22Rv1 (cell line): ENCODE measurements around the gene DDX11.
"Not testable (repeated sequence)": the region's sequence is repeated elsewhere in the genome, so short reads cannot be mapped to it uniquely, and the experiment has no call there.

Experiments used
- H3K27ac ChIP-seq: fragments of 450-650 bp; 2 replicates; pipeline ENCODE4 v1.5.1; 2017
- ZFX ChIP-seq: fragments of 450-650 bp; IDR thresholded peaks from 2 replicates; pipeline ENCODE4 v1.6.1; 2017; ENCODE audit warnings: antibody characterized with exemption, borderline replicate concordance
- TF ChIP-seq, protein P1 (sequence below): fragments of 450-650 bp; IDR thresholded peaks from 2 replicates; pipeline ENCODE4 v1.5.1; 2017; ENCODE audit warnings: mild to moderate bottlenecking

The DDX11 gene

DNA sequence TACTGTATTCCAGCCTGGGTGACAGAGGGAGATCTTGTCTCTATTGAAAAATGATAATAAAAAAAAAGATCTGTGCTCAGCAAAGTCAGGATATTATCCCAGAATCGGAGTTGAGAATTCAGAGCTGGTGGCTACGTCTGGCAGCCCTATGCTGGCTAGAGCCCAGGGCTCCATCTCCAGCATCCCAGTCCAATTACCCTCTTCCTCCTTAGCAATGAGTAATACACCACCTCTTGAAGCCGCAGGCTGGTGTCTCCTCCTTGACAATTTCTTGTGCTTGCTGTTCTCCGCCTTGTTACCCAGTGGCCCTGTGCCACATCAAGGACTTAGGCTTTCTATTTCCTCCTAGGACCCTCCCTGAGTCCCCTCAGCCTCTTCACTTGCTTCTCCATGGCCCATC is 38.4 kb upstream of the DDX11 start:
- no peak overlapping the region for H3K27ac ChIP-seq
- TF ChIP-seq ZFX: no peak
- TF ChIP-seq, protein P1, sequence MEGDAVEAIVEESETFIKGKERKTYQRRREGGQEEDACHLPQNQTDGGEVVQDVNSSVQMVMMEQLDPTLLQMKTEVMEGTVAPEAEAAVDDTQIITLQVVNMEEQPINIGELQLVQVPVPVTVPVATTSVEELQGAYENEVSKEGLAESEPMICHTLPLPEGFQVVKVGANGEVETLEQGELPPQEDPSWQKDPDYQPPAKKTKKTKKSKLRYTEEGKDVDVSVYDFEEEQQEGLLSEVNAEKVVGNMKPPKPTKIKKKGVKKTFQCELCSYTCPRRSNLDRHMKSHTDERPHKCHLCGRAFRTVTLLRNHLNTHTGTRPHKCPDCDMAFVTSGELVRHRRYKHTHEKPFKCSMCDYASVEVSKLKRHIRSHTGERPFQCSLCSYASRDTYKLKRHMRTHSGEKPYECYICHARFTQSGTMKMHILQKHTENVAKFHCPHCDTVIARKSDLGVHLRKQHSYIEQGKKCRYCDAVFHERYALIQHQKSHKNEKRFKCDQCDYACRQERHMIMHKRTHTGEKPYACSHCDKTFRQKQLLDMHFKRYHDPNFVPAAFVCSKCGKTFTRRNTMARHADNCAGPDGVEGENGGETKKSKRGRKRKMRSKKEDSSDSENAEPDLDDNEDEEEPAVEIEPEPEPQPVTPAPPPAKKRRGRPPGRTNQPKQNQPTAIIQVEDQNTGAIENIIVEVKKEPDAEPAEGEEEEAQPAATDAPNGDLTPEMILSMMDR: no peak

DNA sequence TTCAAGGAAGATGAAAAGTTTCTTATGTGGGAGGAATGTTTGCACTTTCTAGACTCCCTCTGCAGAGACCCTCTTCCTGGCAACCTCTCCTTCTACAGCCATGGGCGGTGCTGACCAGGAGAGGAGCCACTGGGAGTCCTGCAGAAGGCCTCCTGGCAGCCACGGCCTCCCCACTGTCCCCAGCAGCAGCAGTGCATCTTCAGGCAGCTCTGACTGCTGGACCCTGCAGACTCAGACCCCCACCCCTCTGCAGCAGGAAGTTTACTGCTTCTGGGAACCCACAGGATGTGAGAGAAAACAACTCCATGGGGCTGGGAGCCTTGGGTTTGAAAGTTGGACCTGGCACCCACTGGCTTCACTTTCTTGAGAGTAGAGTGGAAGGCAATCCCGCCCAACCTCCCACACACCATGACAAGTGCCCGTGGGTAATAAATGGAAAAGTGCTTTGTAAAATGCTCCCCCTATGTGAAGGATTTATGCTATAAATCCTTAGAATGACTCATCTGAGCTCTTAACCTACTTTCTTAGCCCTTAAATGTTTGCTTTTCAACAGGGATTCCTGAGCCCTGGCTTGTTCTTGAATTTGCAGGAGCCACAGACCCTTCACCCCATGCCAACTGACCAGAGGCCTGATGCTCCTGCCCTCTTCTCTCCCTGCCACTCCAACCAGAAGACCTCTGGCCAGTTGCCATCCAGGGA is 37.5 kb upstream of the DDX11 start:
- no peak overlapping the region for H3K27ac ChIP-seq
- TF ChIP-seq, protein P1: no peak
- no peak for TF ChIP-seq ZFX

DNA sequence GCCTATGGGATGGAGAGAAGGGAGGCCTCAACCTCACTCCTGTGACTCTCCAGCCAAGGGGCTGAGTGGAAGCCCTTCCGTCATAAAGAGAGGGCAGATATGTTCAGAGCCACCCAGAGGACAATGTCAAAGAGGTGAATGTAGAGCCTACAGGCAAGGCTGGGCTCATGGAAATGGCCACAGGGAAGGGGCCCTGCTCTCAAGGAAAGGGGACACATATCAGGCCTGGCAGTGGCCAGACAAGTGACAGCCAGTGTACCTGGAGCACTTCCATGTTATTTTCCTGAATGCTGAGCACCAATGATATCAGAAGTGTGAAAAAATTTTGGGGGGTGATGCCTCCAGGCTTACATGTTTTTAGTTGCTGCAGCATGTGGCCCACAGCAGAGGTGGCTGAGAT is 36.6 kb upstream of the DDX11 start:
- H3K27ac ChIP-seq: no peak overlapping the region
- TF ChIP-seq ZFX: no peak
- TF ChIP-seq, protein P1: no peak

DNA sequence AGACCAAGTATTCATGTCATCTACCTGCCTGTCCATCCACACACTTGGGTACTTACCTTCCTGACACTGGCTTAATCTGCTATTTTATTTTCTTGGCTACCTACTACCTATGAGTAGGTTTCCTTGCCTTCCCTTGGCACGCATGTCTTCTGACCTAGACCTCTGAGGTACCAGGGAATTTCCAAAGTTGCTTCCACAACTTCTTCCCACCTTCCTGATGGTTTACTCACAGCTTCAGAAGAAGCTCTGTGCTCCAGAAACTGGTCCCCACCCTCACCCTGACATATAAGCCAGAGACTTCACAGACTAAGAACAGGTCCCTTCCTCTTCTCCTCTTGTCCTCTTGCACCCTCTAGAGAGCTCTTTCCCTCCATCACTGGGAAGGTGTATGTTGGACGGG is 35.7 kb upstream of the DDX11 start:
- no peak for TF ChIP-seq ZFX
- TF ChIP-seq, protein P1: no peak

DNA sequence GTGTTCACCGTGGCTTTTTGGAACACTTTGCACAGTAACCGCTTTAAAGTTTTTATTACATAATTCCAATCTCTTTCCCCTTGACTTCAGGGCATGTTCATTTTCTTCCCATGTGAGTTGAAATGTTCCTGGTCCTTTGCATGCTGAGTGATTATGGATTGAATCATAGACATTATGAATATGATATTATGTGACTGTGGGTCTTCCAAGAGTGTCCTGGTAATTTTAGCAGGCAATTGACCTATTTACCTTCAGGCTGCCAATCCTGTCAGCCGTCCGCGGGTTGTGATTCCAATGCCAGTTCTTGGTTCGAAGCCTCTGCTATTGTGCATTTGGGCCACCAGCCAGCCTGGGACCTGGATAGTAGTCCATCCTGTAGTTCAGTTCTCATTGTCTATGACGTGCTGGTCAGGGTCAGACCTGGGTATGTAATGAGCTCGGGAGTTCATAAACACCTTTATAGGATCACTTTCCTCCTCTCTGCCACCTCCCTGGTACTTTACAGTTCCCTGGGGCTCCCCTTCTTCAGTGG is 32.6 kb upstream of the DDX11 start:
- TF ChIP-seq, protein P1: no peak
- no peak for TF ChIP-seq ZFX
- H3K27ac ChIP-seq: no peak overlapping the region

More for the DNA sequence above, 35.7 kb upstream of the DDX11 start:
- H3K27ac ChIP-seq: no peak overlapping the region

DNA sequence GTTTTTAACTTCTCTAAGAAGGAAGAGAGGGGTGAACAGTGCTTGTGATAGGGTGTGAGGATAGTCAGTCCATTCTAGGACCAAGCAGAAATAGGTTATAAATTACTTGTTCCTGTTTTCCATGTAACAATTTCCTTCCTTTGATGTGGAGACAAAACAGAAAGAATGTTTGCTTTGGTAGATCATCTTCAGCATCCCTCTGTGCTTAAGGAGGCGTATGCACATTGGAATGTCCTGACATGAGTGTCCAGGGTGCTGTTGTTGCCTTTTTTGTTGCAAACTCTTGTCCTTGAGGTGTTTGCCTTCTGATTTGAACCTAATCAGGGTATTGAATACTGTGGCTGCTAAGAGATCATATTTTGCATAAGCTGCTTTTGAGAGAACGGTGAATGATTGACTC is 23.5 kb upstream of the DDX11 start:
- not testable (repeated sequence) for H3K27ac ChIP-seq

DNA sequence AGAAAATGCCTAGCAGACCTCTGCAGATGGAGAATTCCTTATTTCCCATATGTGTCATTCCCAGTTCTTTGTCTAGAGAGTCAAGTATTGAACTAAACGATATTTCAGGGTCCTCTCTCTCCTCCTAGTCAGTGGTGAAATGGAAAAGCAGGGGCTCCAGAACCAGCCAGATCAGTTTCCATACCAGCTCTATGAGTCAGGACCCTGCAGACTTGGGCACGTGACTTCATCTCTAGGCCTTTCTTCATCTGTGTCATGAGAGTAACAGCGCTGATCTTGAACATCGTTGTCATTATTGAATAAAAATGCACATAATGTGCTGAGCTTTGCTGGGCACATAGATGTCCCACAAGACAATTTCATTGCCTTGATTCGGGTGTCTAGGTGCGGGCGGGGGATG is 23.1 kb upstream of the DDX11 start:
- H3K27ac ChIP-seq: not testable (repeated sequence)

DNA sequence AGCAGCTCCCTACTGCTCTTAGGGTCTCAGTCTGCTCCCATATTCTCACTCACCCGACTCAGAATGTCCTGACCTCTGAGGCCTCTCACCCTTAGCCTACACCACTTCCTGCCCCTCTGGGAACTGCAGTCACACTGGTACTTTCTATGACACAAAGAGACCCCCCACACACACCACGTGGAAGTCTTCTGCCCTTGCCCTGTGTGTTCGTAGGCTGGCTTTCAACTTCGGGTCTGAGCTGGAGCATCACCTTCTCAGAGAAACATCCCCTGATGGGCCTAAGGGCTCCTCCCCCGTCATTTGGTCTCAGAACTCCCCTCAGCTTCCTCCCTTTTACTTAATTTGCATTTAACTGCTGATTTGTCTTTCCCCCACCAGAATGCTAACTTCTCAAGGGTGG is 22.0 kb upstream of the DDX11 start:
- not testable (repeated sequence) for H3K27ac ChIP-seq

DNA sequence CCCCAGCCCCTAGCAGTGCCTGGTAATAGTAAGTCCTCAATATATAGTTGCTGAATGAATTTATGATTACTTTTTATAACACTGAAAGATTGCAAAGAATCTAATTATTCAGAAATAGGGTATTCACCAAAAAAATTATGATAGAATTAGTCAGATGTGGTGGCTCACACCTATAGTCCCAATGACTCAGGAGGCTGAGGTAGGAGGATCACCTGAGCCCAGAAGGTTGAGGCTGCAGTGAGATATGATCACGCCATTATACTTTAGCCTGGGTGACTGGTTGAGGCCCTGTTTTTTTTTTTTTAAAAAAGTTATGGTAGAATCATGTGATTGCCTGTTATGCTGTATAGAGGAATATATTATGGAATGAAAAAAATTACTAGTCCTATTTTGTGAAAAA is 21.5 kb upstream of the DDX11 start:
- H3K27ac ChIP-seq: not testable (repeated sequence)

DNA sequence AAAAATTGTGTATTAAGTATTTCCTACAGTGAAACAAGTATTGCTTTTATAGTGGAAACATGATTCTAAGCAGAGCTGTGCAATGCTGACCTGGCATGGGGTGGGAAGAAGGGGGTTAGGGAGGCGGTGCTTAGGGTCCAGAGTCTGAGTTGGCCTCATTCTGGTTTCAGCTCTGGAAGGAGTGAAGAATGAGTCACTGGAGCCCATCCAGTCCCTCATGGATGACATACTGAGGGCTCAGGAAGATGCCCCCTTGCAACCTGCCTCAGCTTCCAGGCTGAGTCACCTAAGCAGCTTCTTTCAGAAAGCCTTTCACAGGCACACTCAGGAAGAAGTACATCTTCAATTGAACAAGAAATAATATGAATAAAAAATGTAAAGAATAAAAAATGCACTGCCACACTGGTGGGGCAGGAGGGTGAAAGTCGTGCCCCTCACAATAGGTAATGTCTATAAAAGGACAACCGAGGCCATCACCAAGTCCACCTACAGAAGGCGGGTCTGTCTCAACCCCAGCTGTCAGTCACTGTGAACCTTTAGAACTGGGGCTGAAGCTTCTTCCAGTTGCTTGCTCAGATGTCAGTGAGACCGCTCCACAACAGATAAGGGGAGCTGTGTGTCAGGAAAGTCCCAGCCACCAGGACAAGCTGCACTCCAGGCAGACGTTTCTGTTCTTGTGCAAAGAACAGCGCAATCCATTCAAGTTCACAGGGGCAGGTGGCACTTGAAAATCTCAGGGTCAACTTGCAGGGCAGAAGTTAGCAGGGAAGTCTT is 20.8 kb upstream of the DDX11 start:
- H3K27ac ChIP-seq: not testable (repeated sequence)
